Brain microvascular endothelial cell (primary cell): ENCODE data around the gene POPDC3.

Experiments used
- DNase-seq: peaks from one replicate; pipeline ENCODE4 v3.0.0-alpha.2; 2020
- H3K27ac ChIP-seq: fragments of 250-450 bp; sonication (Bioruptor Pico); 2 replicates; pipeline ENCODE4 v1.5.1; 2020; ENCODE audit warnings: mild to moderate bottlenecking, moderate library complexity
- H3K27me3 ChIP-seq: fragments of 250-450 bp; sonication (Bioruptor Pico); replicated peaks from 2 replicates; pipeline ENCODE4 v1.5.1; 2020; ENCODE audit warnings: mild to moderate bottlenecking
- H3K36me3 ChIP-seq: fragments of 250-450 bp; sonication (Bioruptor Pico); replicated peaks from 2 replicates; pipeline ENCODE4 v1.5.1; 2020; ENCODE audit warnings: mild to moderate bottlenecking
- H3K4me3 ChIP-seq: 2 replicates; pipeline ENCODE4 v1.5.1; 2011; ENCODE audit warnings: low read depth, mild to moderate bottlenecking, control low read depth, low read length, moderate library complexity
- CTCF ChIP-seq: IDR thresholded peaks from 2 replicates; pipeline ENCODE4 v1.5.1; 2011; ENCODE audit warnings: low read depth, mild to moderate bottlenecking, moderate library complexity, low read length, control low read depth, inconsistent platforms; ENCODE audit errors: missing control alignments
- in situ Hi-C: cut with HindIII; loops from 2 replicates; pipeline ENCODE4 v1.10.0; 2017; ENCODE audit warnings: low sequenced_read_pairs, low pct_ligation_motif_present

The POPDC3 gene

GRCh38 chr6:105215506-105215905 is 35.7 kb upstream of the POPDC3 start:
- no peak overlapping the region for H3K27ac ChIP-seq
- no peak for TF ChIP-seq CTCF
- DNase-seq, result no peak
- H3K27me3 ChIP-seq, result no peaks in the 10 kb centered on the region
- in situ Hi-C loops, result no loop called here
- H3K36me3 ChIP-seq, result no peaks in the 10 kb centered on the region
- no peak overlapping the region for H3K4me3 ChIP-seq

DNA sequence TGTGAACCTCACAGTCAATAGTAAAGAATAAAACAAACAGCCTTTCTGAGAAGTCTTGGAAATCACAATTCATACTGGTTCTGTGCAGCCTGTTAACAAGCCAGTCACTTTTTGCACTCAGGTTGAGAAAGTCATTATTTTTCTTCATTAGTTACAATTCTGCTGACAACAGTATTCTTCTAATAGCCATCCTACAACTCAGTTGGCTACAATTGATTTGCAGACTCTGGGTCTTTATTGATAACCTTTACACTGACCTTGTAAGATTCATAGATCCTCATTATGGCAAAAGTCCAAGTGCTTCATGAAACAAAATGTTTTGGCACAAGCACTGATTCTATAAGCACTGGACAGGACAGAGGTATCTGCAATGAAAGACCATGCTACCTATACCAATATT is 34.9 kb upstream of the POPDC3 start:
- TF ChIP-seq CTCF, result no peak
- Histone ChIP-seq H3K27me3 (no peaks in the 10 kb centered on the region), H3K27ac (no peak overlapping the region), H3K36me3 (no peaks in the 10 kb centered on the region), H3K4me3 (no peak overlapping the region)
- no peak for DNase-seq
- in situ Hi-C loops, result no loop called here

GRCh38 chr6:105213272-105213671 is 33.5 kb upstream of the POPDC3 start:
- H3K4me3 ChIP-seq, result no peak overlapping the region
- DNase-seq, result no peak
- TF ChIP-seq CTCF, result no peak
- H3K27me3 ChIP-seq, result no peaks in the 10 kb centered on the region
- no peaks in the 10 kb centered on the region for H3K36me3 ChIP-seq
- no peak overlapping the region for H3K27ac ChIP-seq
- in situ Hi-C loops, result no loop called here

DNA sequence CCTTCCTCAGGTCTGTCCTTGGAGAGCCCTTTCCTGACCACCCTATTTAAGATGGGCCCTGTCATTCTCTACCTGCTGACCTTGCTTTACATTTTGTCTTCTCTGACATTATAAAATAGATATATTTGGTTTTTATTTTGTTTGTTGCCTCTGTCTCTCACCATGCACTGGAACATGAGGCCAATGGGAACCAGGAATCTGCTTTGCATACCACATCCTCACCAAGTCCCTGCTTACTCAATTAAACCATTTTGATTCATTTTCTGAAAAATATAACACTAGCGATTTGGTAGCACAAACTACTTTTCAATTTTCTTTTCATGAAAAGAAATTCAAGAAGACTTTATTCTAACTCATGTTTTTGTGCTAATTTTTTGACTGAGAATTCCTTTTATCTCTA is 32.8 kb upstream of the POPDC3 start:
- in situ Hi-C loops, result no loop called here
- TF ChIP-seq CTCF, result no peak
- DNase-seq, result no peak
- Histone ChIP-seq H3K27me3 (no peaks in the 10 kb centered on the region), H3K36me3 (no peaks in the 10 kb centered on the region), H3K4me3 (no peak overlapping the region), H3K27ac (no peak overlapping the region)

GRCh38 chr6:105211831-105212230 is 32.0 kb upstream of the POPDC3 start:
- H3K4me3 ChIP-seq, result no peak overlapping the region
- no peak for TF ChIP-seq CTCF
- no peaks in the 10 kb centered on the region for H3K36me3 ChIP-seq
- no peaks in the 10 kb centered on the region for H3K27me3 ChIP-seq
- H3K27ac ChIP-seq, result no peak overlapping the region
- no peak for DNase-seq
- in situ Hi-C loops, result no loop called here

GRCh38 chr6:105210932-105211531 is 31.2 kb upstream of the POPDC3 start:
- Histone ChIP-seq H3K4me3 (no peak overlapping the region), H3K27me3 (no peaks in the 10 kb centered on the region), H3K36me3 (no peaks in the 10 kb centered on the region), H3K27ac (no peak overlapping the region)
- DNase-seq, result no peak
- in situ Hi-C loops, result no loop called here
- no peak for TF ChIP-seq CTCF
